Mesenchymal stem cell (in vitro differentiated cells and primary cell): Measurements from ENCODE around the gene GUCD1.
A peak's percentile ranks its signal among the peaks of the same experiment; 100 is the strongest.

ENCODE experiments used
- DNase-seq: peaks from one replicate; pipeline ENCODE4 v3.0.0-alpha.2; 2013
- H2AFZ ChIP-seq: one replicate; pipeline ENCODE4 v1.6.1; 2013; ENCODE audit warnings: low read depth, mild to moderate bottlenecking, control low read depth, inconsistent platforms, low read length, moderate library complexity
- H2AK5ac ChIP-seq: 2 replicates; pipeline ENCODE4 v1.6.1; 2013; ENCODE audit warnings: low read length, moderate library complexity, mild to moderate bottlenecking, inconsistent platforms; ENCODE audit not compliant: severe bottlenecking
- H2BK120ac ChIP-seq: one replicate; pipeline ENCODE4 v1.6.1; 2013; ENCODE audit warnings: low read depth, mild to moderate bottlenecking, inconsistent platforms, low read length, moderate library complexity
- H2BK12ac ChIP-seq, 2 experiments: one replicate each; pipeline ENCODE4 v1.6.1; 2013; ENCODE audit warnings: inconsistent platforms in 2 of 2, low read length in 2 of 2, mild to moderate bottlenecking in 2 of 2, moderate library complexity in 2 of 2, control low read depth in 1 of 2
- H2BK15ac ChIP-seq: one replicate; pipeline ENCODE4 v1.6.1; 2013; ENCODE audit warnings: mild to moderate bottlenecking, low read depth, inconsistent platforms; ENCODE audit not compliant: poor library complexity, severe bottlenecking
- H2BK5ac ChIP-seq: 2 replicates; pipeline ENCODE4 v1.6.1; 2013; ENCODE audit warnings: low read depth, mild to moderate bottlenecking, low read length, control low read depth, inconsistent platforms; ENCODE audit not compliant: poor library complexity, severe bottlenecking
- H3K14ac ChIP-seq, 2 experiments: one replicate each; pipeline ENCODE4 v1.6.1; 2013; ENCODE audit warnings: inconsistent platforms in 2 of 2, low read length in 2 of 2, control low read depth in 1 of 2, mild to moderate bottlenecking in 1 of 2, moderate library complexity in 1 of 2
- H3K18ac ChIP-seq, 2 experiments: one replicate each; pipeline ENCODE4 v1.6.1; 2013; ENCODE audit warnings: inconsistent platforms in 2 of 2, low read length in 2 of 2, control low read depth in 1 of 2, low read depth in 1 of 2, mild to moderate bottlenecking in 1 of 2
- H3K23ac ChIP-seq, 2 experiments: one replicate each; pipeline ENCODE4 v1.6.1; 2013; ENCODE audit warnings: inconsistent platforms in 2 of 2, low read length in 2 of 2, mild to moderate bottlenecking in 2 of 2, moderate library complexity in 2 of 2, control low read depth in 1 of 2
- H3K27ac ChIP-seq: 2 replicates; pipeline ENCODE4 v1.5.1; 2013; ENCODE audit warnings: mild to moderate bottlenecking, moderate library complexity, low read length, control low read depth, inconsistent platforms; ENCODE audit not compliant: poor library complexity, severe bottlenecking
- H3K27me3 ChIP-seq, 2 experiments: 2 replicates each; pipeline versions ENCODE4 v1.6.1 to v1.7.0; 2013; ENCODE audit warnings: low read length in 2 of 2, mild to moderate bottlenecking in 2 of 2, moderate library complexity in 2 of 2, control low read depth in 1 of 2, inconsistent platforms in 1 of 2; ENCODE audit not compliant: control insufficient read depth in 1 of 2, insufficient read depth in 1 of 2
- H3K36me3 ChIP-seq, 2 experiments: 2 replicates each; pipeline versions ENCODE4 v1.6.1 to v1.7.0; 2013; ENCODE audit warnings: low read length in 2 of 2, control low read depth in 1 of 2, inconsistent platforms in 1 of 2, low read depth in 1 of 2, mild to moderate bottlenecking in 1 of 2; ENCODE audit not compliant: insufficient read depth in 2 of 2, control insufficient read depth in 1 of 2
- H3K4ac ChIP-seq, 2 experiments: one replicate each; pipeline ENCODE4 v1.6.1; 2013; ENCODE audit warnings: inconsistent platforms in 2 of 2, low read length in 2 of 2, mild to moderate bottlenecking in 2 of 2, moderate library complexity in 2 of 2, control low read depth in 1 of 2, low read depth in 1 of 2
- H3K4me1 ChIP-seq: 2 replicates; pipeline ENCODE4 v1.6.1; 2013; ENCODE audit warnings: low read depth, low read length, control low read depth; ENCODE audit not compliant: control insufficient read depth, insufficient read depth
- H3K4me2 ChIP-seq: 2 replicates; pipeline ENCODE4 v1.6.1; 2013; ENCODE audit warnings: low read length, mild to moderate bottlenecking, inconsistent platforms; ENCODE audit not compliant: poor library complexity, severe bottlenecking
- H3K4me3 ChIP-seq, 2 experiments: 2 replicates each; pipeline versions ENCODE4 v1.5.1 to v1.7.0; 2013; ENCODE audit warnings: low read length in 2 of 2, mild to moderate bottlenecking in 2 of 2, control low read depth in 1 of 2, low read depth in 1 of 2; ENCODE audit not compliant: insufficient read depth in 1 of 2
- H3K79me1 ChIP-seq: replicated peaks from 2 replicates; pipeline ENCODE4 v1.6.1; 2013; ENCODE audit warnings: mild to moderate bottlenecking, control low read depth, low read length, inconsistent platforms; ENCODE audit not compliant: poor library complexity, severe bottlenecking
- H3K9ac ChIP-seq: 2 replicates; pipeline ENCODE4 v1.7.0; 2013; ENCODE audit warnings: mild to moderate bottlenecking, low read length, moderate library complexity
- H3K9me3 ChIP-seq: 2 replicates; pipeline ENCODE4 v1.7.0; 2013; ENCODE audit warnings: mild to moderate bottlenecking, low read length; ENCODE audit not compliant: control insufficient read depth
- H4K8ac ChIP-seq: one replicate; pipeline ENCODE4 v1.6.1; 2013; ENCODE audit warnings: inconsistent platforms, mild to moderate bottlenecking, low read length, moderate library complexity
- H4K91ac ChIP-seq: one replicate; pipeline ENCODE4 v1.6.1; 2013; ENCODE audit warnings: mild to moderate bottlenecking, low read length, inconsistent platforms
- WGBS: methylation state at CpG from one replicate; pipeline ENCODE4 v1.1.7; 2013; ENCODE audit warnings: mixed read lengths; 5-methylcytosine and 5-hydroxymethylcytosine counted together

GUCD1 gene

DNA sequence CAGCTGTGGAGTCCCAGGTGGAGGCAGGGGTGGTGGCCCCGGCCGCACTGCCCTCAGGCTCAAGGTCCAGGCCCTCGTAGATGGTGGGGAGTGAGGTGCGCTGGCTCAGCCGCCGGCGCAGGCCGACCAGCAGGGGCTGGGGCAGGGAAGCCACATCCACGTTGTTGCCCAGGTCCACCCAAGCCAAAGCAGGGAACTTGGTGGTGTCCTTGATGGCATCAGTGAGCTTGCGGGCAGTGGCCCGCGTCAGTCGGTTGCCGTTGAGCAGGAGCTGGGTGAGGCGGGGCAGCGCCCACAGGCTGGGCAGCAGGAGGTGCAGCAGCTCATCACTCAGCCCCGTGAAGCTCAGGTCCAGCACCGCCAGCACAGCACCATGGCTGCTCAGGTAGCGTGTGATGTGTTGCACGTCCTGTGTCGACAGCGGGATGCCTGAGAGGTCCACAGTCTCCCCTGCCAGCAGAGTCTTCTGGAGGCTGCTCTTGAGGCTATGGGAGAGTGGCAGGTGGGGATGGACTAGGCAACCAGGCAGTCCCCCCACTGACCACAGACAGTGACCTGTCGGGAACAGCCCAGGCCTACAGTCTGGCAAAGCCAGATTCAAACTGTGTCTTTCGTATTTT lies 31.1 kb upstream of the GUCD1 start:
- no peak overlapping the region for H2AK5ac ChIP-seq
- no peak overlapping the region for H3K18ac ChIP-seq
- no peaks in the 10 kb centered on the region for H3K9me3 ChIP-seq
- H2BK12ac ChIP-seq: no peak overlapping the region
- H2BK120ac ChIP-seq: no peak overlapping the region
- H3K4ac ChIP-seq: no peak overlapping the region
- H2AFZ ChIP-seq: no peak overlapping the region
- peaks cover 32% of the 10 kb centered on the region for H3K4me1 ChIP-seq
- H3K79me1 ChIP-seq: peaks cover 2% of the 10 kb centered on the region
- no peak overlapping the region for H4K8ac ChIP-seq
- no peak overlapping the region for H3K23ac ChIP-seq
- no peak overlapping the region for H3K14ac ChIP-seq
- no peak overlapping the region for H2BK15ac ChIP-seq
- peaks cover 40 to 54% of the 10 kb centered on the region in 2 experiments for H3K36me3 ChIP-seq
- no peaks in the 10 kb centered on the region for H3K27me3 ChIP-seq
- H4K91ac ChIP-seq: no peak overlapping the region
- 93% methylated on average over 24 of the region's 24 CpGs for WGBS
- H3K4me2 ChIP-seq: no peak overlapping the region
- peak overlapping the region in 1 of 2 experiments; percentile 5 for H3K4me3 ChIP-seq
- no peak overlapping the region for H3K27ac ChIP-seq
- no peak overlapping the region for H2BK5ac ChIP-seq
- DNase-seq: no peak
- no peak overlapping the region for H3K9ac ChIP-seq

- no peak overlapping the region for H3K18ac ChIP-seq
- no peak overlapping the region for H3K4me2 ChIP-seq
- no peak overlapping the region for H2BK15ac ChIP-seq
- no peak overlapping the region for H2BK5ac ChIP-seq
- H3K9me3 ChIP-seq: no peaks in the 10 kb centered on the region
- no peak overlapping the region for H2AFZ ChIP-seq
- WGBS: 94% methylated on average over 3 of the region's 3 CpGs
- no peak overlapping the region for H2AK5ac ChIP-seq
- no peak overlapping the region for H2BK12ac ChIP-seq
- H3K23ac ChIP-seq: no peak overlapping the region
- H2BK120ac ChIP-seq: no peak overlapping the region
- H3K36me3 ChIP-seq: peaks cover 40 to 54% of the 10 kb centered on the region in 2 experiments
- peak overlapping the region in 1 of 2 experiments; percentile 5 for H3K4me3 ChIP-seq
- no peak overlapping the region for H3K27ac ChIP-seq
- H3K14ac ChIP-seq: no peak overlapping the region
- peaks cover 32% of the 10 kb centered on the region for H3K4me1 ChIP-seq
- H4K8ac ChIP-seq: no peak overlapping the region
- no peaks in the 10 kb centered on the region for H3K27me3 ChIP-seq
- H3K4ac ChIP-seq: no peak overlapping the region
- DNase-seq: no peak
- H4K91ac ChIP-seq: no peak overlapping the region
- peaks cover under 1% of the 10 kb centered on the region for H3K79me1 ChIP-seq
- H3K9ac ChIP-seq: no peak overlapping the region
Measured at GRCh38 chr22:24585461-24585860, 30.5 kb upstream of the GUCD1 start.

DNA sequence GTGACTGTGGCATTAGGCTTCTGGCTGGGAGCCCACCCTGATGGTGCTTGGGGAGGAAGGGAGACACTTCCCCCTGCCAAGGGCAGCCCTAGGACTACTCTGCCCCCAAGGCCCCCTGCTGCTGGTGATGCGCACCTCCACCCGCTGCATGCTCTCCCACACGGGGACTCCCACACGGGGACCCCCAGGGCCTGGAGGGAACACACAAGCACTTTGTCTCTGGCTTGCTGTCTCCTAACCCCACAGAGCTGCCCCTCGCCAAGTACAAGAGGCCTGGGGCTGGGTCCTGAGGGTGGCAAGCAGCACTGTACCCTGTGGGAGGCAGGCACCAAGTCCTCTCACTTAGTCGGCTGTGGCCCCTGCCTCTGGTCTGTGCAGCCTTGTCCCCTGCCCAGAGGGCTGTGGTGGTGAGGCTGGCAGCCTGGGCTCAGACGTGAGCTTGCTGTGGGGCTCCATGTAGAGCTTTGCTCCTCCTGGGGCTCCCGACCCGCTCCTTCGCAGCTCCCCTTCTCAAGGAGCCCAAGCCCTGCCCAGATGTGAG lies 30.0 kb upstream of the GUCD1 start:
- H3K4ac ChIP-seq: no peak overlapping the region
- no peaks in the 10 kb centered on the region for H3K27me3 ChIP-seq
- no peak overlapping the region for H2AFZ ChIP-seq
- no peaks in the 10 kb centered on the region for H3K79me1 ChIP-seq
- H3K4me1 ChIP-seq: peaks cover 32% of the 10 kb centered on the region
- no peak overlapping the region for H3K18ac ChIP-seq
- H4K8ac ChIP-seq: no peak overlapping the region
- no peak overlapping the region for H3K14ac ChIP-seq
- H3K23ac ChIP-seq: no peak overlapping the region
- H3K4me2 ChIP-seq: no peak overlapping the region
- H3K4me3 ChIP-seq: no peak overlapping the region
- no peaks in the 10 kb centered on the region for H3K9me3 ChIP-seq
- WGBS: 90% methylated on average over 10 of the region's 10 CpGs
- H2BK5ac ChIP-seq: no peak overlapping the region
- H3K27ac ChIP-seq: no peak overlapping the region
- H2BK12ac ChIP-seq: no peak overlapping the region
- no peak overlapping the region for H4K91ac ChIP-seq
- H3K9ac ChIP-seq: no peak overlapping the region
- peaks cover 40 to 53% of the 10 kb centered on the region in 2 experiments for H3K36me3 ChIP-seq
- no peak overlapping the region for H2BK120ac ChIP-seq
- no peak overlapping the region for H2BK15ac ChIP-seq
- no peak for DNase-seq
- H2AK5ac ChIP-seq: no peak overlapping the region

- H2AFZ ChIP-seq: no peak overlapping the region
- H3K4ac ChIP-seq: no peak overlapping the region
- H3K18ac ChIP-seq: no peak overlapping the region
- H3K79me1 ChIP-seq: no peaks in the 10 kb centered on the region
- H3K27me3 ChIP-seq: no peaks in the 10 kb centered on the region
- H2AK5ac ChIP-seq: no peak overlapping the region
- H2BK15ac ChIP-seq: peak overlapping the region; percentile 12
- no peak overlapping the region for H3K4me2 ChIP-seq
- H3K14ac ChIP-seq: no peak overlapping the region
- H3K23ac ChIP-seq: no peak overlapping the region
- no peak overlapping the region for H4K8ac ChIP-seq
- no peak overlapping the region for H2BK5ac ChIP-seq
- H2BK120ac ChIP-seq: no peak overlapping the region
- H3K9ac ChIP-seq: peak overlapping the region; percentile 45
- no peaks in the 10 kb centered on the region for H3K9me3 ChIP-seq
- H3K36me3 ChIP-seq: peaks cover 37 to 47% of the 10 kb centered on the region in 2 experiments
- no peak for DNase-seq
- no peak overlapping the region for H3K27ac ChIP-seq
- WGBS: 96% methylated on average over 5 of the region's 5 CpGs
- peaks cover 32% of the 10 kb centered on the region for H3K4me1 ChIP-seq
- peak overlapping the region in 1 of 2 experiments; percentile 53 for H3K4me3 ChIP-seq
- no peak overlapping the region for H4K91ac ChIP-seq
- H2BK12ac ChIP-seq: no peak overlapping the region
Measured at GRCh38 chr22:24584166-24584790, 29.3 kb upstream of the GUCD1 start.
